WERI-Rb-1 (cell line): ENCODE measurements around the gene ADPRH.

Experiments
- DNase-seq: peaks from one replicate; pipeline ENCODE4 v3.0.0-alpha.2; 2020
- H3K27ac ChIP-seq: fragments of 250-450 bp; sonication (Bioruptor Pico); 2 replicates; pipeline ENCODE4 v1.5.1; 2020; ENCODE audit warnings: mild to moderate bottlenecking, moderate library complexity
- H3K27me3 ChIP-seq: fragments of 250-450 bp; sonication (Bioruptor Pico); 2 replicates; pipeline ENCODE4 v1.5.1; 2021; ENCODE audit warnings: mild to moderate bottlenecking, low read depth, moderate library complexity; ENCODE audit not compliant: insufficient read depth, severe bottlenecking
- H3K36me3 ChIP-seq: fragments of 250-450 bp; sonication (Bioruptor Pico); 2 replicates; pipeline ENCODE4 v1.5.1; 2020; ENCODE audit warnings: mild to moderate bottlenecking, moderate library complexity
- H3K4me3 ChIP-seq: 2 replicates; pipeline ENCODE4 v1.5.1; 2011; ENCODE audit warnings: low read depth, mild to moderate bottlenecking, control low read depth, low read length
- H3K9me3 ChIP-seq: fragments of 250-450 bp; sonication (Bioruptor Pico); 2 replicates; pipeline ENCODE4 v1.5.1; 2021; ENCODE audit warnings: mild to moderate bottlenecking, moderate library complexity; ENCODE audit not compliant: severe bottlenecking
- TF ChIP-seq, protein P1 (sequence below): IDR thresholded peaks from 2 replicates; pipeline ENCODE4 v1.5.1; 2011; ENCODE audit warnings: low read depth, mild to moderate bottlenecking, control low read depth, inconsistent platforms, low read length

The ADPRH gene

GRCh38 chr3:119628816-119629445, 49.6 kb downstream of the ADPRH start:
- Histone ChIP-seq H3K4me3 (no peak overlapping the region), H3K27ac (no peak overlapping the region), H3K9me3 (no peaks in the 10 kb centered on the region), H3K27me3 (no peaks in the 10 kb centered on the region), H3K36me3 (no peaks in the 10 kb centered on the region)
- DNase-seq: no peak
- TF ChIP-seq, protein P1, sequence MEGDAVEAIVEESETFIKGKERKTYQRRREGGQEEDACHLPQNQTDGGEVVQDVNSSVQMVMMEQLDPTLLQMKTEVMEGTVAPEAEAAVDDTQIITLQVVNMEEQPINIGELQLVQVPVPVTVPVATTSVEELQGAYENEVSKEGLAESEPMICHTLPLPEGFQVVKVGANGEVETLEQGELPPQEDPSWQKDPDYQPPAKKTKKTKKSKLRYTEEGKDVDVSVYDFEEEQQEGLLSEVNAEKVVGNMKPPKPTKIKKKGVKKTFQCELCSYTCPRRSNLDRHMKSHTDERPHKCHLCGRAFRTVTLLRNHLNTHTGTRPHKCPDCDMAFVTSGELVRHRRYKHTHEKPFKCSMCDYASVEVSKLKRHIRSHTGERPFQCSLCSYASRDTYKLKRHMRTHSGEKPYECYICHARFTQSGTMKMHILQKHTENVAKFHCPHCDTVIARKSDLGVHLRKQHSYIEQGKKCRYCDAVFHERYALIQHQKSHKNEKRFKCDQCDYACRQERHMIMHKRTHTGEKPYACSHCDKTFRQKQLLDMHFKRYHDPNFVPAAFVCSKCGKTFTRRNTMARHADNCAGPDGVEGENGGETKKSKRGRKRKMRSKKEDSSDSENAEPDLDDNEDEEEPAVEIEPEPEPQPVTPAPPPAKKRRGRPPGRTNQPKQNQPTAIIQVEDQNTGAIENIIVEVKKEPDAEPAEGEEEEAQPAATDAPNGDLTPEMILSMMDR: no peak

- Histone ChIP-seq H3K4me3 (no peak overlapping the region), H3K36me3 (no peaks in the 10 kb centered on the region), H3K27ac (no peak overlapping the region), H3K9me3 (no peaks in the 10 kb centered on the region), H3K27me3 (no peaks in the 10 kb centered on the region)
- TF ChIP-seq, protein P1: peak; percentile 8; the same call in 1 of the 2 replicates
- DNase-seq: no peak
These were observed 51.0 kb downstream of the ADPRH start for GRCh38 chr3:119630128-119630879.

DNA sequence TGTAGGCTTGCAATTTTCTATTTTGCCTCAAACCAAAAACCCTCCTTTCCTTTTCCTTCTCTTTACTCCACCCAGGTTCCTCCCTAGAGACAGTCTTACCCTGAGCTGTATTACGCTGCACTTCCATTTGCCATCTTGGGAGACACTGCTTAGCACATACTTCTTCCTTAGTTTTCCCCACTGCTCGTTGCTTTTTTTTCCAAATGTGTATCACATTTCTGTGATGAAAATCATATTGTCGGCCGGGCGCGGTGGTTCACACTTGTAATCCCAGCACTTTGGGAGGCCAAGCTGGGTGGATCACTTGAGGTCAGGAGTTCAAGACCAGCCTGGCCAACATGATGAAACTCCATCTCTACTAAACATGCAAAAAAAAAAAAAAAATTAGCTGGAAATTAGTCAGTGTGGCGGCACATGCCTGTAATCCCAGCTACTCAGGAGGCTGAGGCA, 51.6 kb downstream of the ADPRH start:
- no peak for DNase-seq
- Histone ChIP-seq H3K4me3 (no peak overlapping the region), H3K36me3 (no peaks in the 10 kb centered on the region), H3K27ac (no peak overlapping the region), H3K9me3 (no peaks in the 10 kb centered on the region), H3K27me3 (no peaks in the 10 kb centered on the region)
- TF ChIP-seq, protein P1: no peak

- no peaks in the 10 kb centered on the region for H3K9me3 ChIP-seq
- H3K27ac ChIP-seq: no peak overlapping the region
These were observed 52.2 kb downstream of the ADPRH start for GRCh38 chr3:119631516-119631915.

GRCh38 chr3:119632216-119632615, 52.9 kb downstream of the ADPRH start:
- no peaks in the 10 kb centered on the region for H3K36me3 ChIP-seq
- DNase-seq: no peak
- no peak overlapping the region for H3K27ac ChIP-seq
- H3K27me3 ChIP-seq: no peaks in the 10 kb centered on the region
- H3K9me3 ChIP-seq: no peaks in the 10 kb centered on the region
- TF ChIP-seq, protein P1: no peak
- H3K4me3 ChIP-seq: no peak overlapping the region

More at GRCh38 chr3:119631516-119631915, 52.2 kb downstream of the ADPRH start:
- no peak for DNase-seq
- Histone ChIP-seq H3K36me3 (no peaks in the 10 kb centered on the region), H3K4me3 (no peak overlapping the region), H3K27me3 (no peaks in the 10 kb centered on the region)
- TF ChIP-seq, protein P1: no peak
